GM21723 (cell line): Measurements from ENCODE around the gene STXBP1.

Experiments
- ATAC-seq: cut with Tn5 transposase; IDR thresholded peaks from one replicate; pipeline ENCODE4 v1.9.1; 2021; ENCODE audit warnings: mild to moderate bottlenecking, moderate library complexity; ENCODE audit not compliant: unreplicated experiment

The STXBP1 gene

GRCh38 chr9:127731938-127732337 lies 119.9 kb downstream of the STXBP1 start:
- ATAC-seq, result no peak

GRCh38 chr9:127732444-127732843 lies 120.4 kb downstream of the STXBP1 start:
- no peak for ATAC-seq

DNA sequence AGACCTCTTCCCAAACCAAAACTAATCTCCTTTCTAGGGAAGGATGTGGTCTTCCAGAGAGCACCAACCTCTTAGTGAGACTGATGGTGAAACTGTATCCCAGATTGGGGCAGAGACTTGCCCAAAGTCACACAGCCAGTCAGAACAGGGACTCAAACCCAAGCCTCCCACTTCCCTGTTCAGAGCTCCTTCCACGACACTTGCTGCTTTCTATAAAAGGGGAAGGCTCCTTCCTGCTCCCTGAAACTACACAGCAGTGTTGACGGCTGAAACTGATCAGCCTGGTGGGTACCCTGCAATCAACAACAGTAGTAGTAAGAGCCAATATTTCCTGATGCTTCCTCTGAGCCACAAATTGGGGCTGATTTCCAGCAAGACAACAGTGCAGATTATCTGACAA lies 121.5 kb downstream of the STXBP1 start:
- no peak for ATAC-seq

DNA sequence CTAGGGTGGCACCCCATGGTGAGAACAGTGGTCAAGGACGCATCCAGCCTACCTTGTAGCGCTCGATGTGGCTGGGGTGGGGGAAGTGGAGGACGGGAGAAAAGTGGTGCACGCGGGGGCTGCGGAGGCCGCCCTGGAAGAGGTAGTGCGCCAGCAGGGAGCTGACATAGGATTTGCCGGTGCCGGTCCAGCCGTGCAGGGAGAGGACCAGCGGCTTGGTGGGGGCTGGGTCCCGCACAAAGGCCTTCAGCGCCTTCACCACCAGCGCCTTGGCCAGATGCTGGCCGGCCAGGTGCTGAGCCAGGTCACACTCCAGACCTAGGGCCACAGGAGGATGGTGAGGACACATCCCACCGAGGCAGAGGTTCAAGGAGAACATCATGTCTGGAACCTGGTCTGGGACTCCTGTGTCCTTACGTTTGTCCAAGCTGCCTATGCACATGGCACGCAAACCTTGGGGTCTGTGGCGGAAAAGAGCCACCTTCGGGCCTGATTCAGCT lies 122.2 kb downstream of the STXBP1 start:
- no peak for ATAC-seq

DNA sequence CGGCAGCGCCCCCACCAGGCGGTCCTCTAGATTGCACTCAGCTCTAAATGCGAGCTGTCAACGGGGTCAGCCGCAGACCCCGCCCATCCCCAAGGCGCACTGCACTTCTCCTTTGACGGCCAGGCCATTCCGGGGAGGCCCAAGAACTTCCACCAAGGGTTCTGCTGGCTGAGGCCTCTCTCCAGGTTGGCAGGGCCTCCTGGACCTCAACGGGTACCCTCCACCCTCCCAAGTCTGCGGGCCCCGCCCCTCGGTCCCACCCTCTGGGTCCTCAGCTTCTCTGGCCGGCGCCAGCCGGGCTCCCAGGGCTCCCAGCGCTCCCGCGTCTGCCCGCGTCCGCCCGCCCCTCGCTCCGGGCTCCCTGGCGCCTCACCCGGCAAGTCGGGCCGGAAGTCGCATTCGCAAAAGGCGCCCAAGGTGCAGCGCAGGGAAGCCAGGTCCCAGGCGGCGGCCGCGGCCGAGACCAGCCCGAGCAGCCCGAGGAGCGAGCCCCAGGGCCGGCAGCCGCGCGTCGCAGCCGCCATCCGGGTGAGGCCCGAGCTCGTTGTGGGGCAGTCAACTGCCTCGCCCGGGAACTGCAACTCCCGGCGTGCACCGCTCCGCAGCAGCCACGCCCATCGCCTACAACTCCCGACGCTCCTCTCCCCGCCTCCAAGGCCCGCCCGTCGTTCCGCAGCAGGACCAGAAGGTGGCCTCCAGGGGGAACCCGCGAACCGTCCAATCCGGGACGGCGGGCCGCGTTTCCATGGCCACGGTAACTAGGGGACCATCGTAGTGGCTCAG lies 122.9 kb downstream of the STXBP1 start, which contains the start of gene TOR2A:
Gene TOR2A (minus strand): TSS at position 548 of the 783 bp plus-strand sequence. CDS start 24 bp downstream, at position 524.
- ATAC-seq, result peak; percentile 83

DNA sequence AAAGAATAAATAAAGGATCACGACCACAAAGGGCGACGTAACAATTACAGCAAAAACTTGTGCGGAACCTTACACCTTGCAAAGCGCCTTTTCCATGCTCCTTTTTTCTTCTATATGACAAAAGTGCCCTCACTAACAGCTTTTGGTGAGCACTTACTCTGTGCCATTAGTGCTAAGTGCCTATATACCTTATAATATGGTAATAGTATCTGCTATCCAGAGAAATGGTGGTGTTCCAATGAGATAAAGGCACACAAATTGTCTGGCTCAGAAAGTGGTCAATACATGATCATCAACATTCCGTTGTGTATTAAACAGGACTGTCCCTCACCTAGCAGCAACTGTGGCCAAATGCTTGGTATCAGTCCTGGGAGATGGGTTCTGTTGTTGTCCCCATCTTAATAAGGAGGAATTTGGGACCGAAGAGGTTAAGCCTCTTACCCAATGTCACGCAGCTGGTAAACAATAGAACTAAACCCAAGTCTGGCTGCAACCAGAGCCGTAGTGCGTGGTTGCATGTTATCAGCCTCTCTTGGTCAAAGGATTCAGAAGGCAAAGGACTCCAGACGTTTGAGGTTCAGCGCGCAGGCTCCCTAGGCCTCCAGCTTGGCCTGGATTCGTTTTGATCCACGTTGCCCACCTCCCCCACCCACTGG lies 123.6 kb downstream of the STXBP1 start:
- ATAC-seq, result peak; percentile 13

- no peak for ATAC-seq
These were observed 126.6 kb downstream of the STXBP1 start for GRCh38 chr9:127738666-127739065.

DNA sequence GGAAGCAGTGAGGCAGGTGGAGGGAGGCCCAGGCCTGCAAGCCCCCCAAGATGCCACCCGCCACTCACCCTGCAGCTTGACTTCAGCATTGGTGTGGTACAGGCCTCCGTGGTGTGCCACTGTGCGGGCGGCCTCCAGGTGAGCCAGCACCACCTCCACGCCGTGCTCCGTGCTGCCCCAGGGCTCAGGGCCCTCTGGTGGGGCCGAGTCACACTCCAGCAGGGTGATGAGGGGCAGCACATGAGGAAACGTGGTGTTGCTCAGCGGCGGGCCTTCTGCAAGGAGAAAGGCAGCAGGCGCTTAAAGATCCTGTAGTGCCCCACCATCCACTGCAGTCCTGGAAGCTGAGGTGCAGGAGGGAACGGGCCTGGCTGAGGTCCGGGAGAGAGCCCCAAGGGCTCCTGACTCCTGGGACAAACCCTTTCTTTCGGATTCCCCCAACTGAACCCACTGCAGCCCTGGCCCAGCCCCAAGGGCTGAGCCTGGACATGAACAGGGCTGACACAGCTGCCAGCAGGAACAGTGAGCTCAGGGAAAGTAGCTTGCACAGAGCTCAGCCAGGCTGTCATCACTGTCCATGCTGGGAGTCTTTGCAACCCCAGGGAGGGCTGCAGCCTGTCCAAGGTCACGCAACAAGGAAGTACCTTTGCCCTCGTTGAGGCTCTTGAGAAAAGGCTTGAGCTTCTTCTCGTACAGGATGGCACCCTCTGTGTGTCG lies 127.7 kb downstream of the STXBP1 start:
- ATAC-seq, result no peak

GRCh38 chr9:127741831-127742434 lies 129.9 kb downstream of the STXBP1 start:
- no peak for ATAC-seq
